GM13977 (cell line): ENCODE data around the gene ALDH8A1.

Experiments
- DNase-seq: peaks from one replicate; pipeline ENCODE4 v3.0.0; 2012; ENCODE audit warnings: low spot score
- in situ Hi-C: fragments of 300-500 bp; cut with MboI; formaldehyde crosslinking; loops from one replicate; pipeline ENCODE4 v1.12.0; 2022; ENCODE audit warnings: low sequenced_read_pairs, low pct_unique_long_range_greater_than_20kb, mixed read lengths, inconsistent platforms; ENCODE audit not compliant: unreplicated experiment
- TF ChIP-seq, protein P1 (sequence below): IDR thresholded peaks from 2 replicates; pipeline ENCODE4 v1.5.1; 2012; ENCODE audit warnings: mild to moderate bottlenecking, control low read depth; ENCODE audit not compliant: insufficient read depth; ENCODE audit errors: extremely low read depth, missing control alignments

ALDH8A1 gene

DNA sequence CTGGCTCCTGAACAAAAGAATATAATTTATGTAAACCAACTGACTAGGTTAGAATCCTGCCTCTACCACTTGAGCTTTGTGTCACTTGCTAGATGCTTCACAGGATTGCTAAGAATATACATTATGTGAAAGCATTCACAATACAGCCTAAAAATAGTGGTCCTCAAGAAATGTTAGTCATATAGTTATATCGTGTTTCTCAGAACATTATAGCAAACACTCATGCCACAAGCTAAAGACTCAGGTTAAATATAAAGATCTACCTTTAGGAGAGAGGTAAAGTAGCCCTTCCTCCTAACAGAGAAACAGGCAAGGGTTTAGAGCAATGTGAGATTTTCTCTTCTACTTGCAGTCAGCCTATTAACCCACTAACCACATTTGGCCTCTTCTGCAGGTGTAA is 17.8 kb upstream of the ALDH8A1 start:
- TF ChIP-seq, protein P1, sequence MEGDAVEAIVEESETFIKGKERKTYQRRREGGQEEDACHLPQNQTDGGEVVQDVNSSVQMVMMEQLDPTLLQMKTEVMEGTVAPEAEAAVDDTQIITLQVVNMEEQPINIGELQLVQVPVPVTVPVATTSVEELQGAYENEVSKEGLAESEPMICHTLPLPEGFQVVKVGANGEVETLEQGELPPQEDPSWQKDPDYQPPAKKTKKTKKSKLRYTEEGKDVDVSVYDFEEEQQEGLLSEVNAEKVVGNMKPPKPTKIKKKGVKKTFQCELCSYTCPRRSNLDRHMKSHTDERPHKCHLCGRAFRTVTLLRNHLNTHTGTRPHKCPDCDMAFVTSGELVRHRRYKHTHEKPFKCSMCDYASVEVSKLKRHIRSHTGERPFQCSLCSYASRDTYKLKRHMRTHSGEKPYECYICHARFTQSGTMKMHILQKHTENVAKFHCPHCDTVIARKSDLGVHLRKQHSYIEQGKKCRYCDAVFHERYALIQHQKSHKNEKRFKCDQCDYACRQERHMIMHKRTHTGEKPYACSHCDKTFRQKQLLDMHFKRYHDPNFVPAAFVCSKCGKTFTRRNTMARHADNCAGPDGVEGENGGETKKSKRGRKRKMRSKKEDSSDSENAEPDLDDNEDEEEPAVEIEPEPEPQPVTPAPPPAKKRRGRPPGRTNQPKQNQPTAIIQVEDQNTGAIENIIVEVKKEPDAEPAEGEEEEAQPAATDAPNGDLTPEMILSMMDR = no peak
- in situ Hi-C loops = no loop called here
- DNase-seq = no peak

DNA sequence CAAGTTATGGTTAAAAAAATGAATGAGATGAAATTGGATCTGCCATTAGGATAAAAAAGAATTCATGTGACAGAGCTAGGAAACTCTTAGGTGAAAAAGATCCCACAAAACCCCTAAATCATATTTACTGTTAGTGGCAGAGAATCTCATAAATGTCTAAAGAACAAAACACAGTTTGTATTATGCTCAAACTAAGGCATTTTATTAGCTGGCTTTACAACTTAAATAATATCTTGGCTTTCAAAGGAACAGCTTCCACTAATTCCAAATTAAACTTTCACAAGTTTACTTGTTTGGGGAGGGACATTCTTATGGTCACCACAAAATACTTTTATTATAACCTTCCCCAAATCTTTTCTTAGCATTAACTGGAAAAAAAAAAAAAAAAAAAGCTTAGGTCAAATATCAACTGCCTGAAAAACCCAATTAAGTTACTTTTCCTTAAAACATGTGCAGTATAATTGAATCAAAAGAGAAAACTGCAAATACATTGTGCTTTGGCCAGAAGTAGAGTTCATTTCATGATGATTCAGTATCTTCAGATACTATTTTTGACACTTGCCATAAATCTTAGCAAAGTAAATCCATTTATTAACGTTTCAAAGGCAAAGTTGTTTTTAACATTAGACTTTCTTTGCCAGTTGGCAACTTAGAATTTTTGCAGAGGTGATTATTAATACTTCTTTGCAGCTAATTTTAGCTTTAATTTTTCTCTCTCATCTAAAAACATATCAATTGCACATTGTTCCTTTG is 14.7 kb upstream of the ALDH8A1 start:
- TF ChIP-seq, protein P1 = no peak
- no peak for DNase-seq
- in situ Hi-C loops = no loop called here

DNA sequence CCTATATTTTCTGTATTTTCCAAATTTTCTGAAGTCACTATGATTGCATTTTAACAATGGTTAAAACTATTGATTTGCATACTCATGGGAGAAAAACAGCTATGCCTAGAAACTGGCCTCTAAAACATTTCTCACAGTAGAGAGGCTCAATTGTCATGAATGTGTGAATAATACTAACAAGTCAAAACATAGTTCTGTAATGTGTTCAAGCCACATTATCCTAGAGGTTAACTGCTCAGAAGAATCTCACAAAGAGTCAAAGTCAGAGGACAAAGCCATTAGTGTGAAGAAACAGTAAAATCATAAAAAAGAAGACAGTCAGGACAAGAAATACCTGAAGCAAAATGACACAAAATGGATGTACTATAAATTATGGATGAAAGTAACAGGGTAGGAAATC is 12.5 kb upstream of the ALDH8A1 start:
- in situ Hi-C loops = no loop called here
- TF ChIP-seq, protein P1 = no peak
- DNase-seq = no peak

DNA sequence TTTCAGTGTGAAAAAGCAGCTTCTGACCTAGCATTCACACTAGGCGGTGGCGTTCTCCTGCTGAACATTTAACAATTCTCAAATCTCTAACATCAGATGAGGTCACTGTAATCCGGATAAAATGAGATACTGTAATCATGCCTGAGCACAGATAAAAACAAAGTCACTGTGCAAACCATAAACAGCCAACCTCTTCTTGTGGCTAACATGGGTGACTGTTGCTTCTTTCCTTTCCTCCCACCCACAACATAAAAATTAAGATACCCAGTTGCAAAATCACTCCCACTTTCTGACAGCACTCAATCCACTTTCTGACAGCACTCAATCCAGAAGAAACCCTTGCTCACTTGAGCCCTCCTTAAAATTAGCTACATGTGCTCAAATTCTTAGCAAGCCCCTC is 11.5 kb upstream of the ALDH8A1 start:
- TF ChIP-seq, protein P1 = no peak
- in situ Hi-C loops = no loop called here
- no peak for DNase-seq

DNA sequence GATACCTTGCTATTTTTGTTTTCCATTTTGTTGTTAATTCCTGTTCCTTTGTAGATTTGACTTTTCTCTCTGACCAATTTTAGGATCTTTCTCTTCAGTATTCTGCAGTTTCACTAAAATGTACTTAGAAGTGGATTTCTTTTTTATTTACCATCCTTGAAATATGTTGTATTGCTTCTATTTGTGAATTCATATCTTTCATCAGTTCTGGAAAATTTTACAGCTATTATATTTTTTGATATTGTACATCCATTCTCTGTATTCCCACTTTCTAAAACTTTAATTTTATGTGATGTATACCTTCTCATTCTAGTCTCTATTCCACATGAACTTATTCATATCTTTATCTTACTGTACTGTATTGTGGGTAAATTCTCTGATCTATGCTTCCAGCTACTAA is 9.7 kb upstream of the ALDH8A1 start:
- TF ChIP-seq, protein P1 = no peak
- no peak for DNase-seq
- in situ Hi-C loops = no loop called here

DNA sequence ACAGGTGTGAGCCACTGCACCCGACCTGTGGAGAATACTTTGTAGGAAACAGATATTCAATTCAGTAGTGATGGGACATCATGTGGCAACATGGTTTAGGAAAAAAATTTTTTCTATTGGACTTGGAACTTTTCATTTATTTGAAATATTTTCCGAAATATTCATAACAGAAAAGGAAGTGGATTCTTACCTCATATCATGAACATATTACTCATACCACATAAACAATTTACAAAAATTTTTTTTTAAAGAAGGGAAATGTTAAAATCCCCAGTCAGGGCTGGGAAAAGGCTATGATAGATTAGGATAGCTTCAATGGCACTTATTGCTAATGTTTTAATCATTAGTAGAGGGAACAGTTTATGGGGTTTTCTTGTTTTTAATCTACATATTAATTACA is 6.8 kb upstream of the ALDH8A1 start:
- TF ChIP-seq, protein P1 = no peak
- in situ Hi-C loops = no loop called here
- DNase-seq = no peak
